GM19240 (cell line): ENCODE data around the gene PADI1.

Experiments
- DNase-seq: peaks from one replicate; pipeline ENCODE4 v3.0.0; 2011; ENCODE audit warnings: low spot score; ENCODE audit not compliant: insufficient read length

The PADI1 gene

DNA sequence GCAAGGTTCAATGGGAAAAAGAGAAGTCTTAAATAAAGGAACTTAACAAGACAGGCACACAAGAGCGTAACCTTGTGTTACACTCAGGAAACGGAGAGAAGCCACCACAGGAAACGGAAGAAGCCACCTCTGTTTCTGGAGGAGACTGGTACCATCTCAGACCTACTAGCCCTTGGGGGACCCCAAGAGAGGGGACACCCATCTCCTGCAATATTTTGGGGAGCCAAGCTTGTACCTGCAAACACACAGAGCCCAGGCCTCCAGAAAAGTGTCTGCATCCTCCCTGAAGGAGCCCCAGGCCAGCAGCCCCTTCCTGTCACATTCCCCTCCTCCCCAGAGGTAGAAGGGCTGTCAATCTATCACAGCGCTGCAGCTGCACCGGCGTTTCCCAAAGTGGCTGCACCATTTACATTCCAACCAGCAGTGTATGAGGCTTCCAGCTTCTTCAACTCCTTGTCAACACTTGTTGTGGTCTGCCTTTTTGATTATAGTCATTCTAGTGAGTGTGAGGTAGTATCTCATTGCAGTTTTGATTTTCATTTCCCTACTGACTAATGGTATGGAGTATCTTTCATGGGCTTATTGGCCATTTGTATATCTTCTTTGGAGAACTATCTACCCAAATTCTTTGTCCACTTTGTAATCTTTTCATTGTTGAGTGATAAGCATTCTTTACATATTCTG is 23.0 kb upstream of the PADI1 start:
- DNase-seq: no peak

DNA sequence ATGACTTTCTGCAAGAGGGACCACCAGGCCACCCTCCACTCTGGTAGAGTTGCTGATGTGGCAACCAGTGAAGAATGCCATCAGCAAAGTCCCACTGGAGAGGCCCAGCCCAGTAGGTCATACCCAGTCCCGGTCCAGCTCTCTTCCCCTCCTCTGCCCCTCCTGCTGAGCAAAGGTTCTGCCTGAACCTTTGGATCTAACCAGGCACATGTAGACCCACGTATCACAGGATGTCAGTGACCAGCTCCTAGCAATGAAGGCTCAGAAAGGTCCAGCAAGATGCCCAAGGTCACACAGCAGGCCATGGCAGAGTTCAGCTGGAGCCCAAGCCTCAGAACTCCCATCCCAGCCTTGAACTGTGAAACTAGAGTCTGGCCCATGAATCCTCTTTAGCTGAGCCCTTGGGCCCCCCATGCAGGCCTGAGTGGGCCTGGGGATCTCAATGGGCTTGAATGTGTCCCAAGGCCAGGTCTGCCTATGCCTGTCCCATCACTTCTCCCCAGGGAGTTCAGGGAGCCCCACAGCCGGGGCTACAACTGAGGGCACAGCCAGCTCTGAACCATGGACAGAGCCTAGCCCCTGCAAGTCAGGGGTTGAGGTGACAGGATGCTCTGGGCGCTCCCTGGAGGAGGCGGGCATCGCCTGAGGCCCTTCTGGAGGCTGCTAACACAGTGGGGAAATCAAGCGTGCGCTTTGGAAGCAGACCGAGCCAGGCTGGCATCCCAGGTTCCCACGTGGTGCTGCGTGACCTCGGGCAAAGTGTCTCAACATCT is 21.4 kb upstream of the PADI1 start:
- DNase-seq: no peak

DNA sequence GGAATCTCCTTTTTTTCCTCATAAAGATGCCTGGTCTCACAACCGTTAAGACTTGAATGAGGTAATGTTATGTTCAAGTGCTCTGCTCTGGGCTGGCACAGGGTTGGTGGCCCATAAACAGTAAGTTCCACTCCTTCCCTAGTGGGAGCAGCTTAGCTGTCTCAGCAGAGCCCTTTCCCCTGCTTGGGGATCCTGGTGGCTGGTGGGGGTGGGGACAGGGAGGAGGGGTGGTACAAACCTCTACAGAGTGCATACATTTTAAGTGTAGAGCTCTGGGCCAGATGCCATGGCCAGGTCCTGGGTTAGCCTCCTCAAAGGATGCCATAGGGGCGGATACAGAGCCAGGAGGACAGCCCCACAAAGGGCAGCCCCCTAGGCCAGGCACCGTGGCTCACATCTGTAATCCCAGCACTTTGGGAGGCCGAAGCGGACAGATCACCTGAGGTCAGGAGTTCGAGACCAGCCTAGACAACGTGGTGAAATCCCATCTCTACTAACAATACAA is 20.7 kb upstream of the PADI1 start:
- DNase-seq: no peak

DNA sequence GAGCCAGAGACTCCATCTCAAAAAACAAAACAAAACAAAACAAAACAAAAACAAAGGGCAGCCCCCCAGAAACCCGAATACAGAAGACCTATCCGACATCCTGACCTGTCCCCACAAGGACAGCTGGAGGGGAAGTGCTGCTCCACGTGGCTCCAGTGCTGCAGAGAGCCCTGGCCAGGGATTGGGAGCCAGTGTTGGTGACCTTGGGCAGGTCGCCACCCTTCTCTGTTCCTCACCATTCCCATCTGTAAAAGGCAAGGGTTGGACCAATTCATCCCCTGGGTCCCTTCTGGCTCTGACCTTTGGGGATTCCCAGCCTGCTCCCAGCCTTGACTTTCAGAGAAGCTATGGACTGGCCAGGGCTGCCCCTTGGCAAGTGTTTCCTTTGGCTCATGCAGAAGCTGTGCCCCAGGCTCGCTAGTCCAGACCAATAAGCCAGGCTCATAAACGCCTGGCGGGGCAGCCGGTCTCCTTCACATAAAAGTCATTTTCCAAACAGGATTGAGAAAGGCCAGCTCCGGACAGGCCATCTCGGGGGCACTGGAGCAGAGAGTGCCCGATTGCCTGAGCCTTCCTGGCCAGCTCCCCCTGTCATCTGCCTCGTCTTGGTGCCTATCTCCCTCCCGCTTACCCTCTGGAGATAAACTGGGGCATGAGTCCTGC is 20.0 kb upstream of the PADI1 start:
- DNase-seq: no peak

DNA sequence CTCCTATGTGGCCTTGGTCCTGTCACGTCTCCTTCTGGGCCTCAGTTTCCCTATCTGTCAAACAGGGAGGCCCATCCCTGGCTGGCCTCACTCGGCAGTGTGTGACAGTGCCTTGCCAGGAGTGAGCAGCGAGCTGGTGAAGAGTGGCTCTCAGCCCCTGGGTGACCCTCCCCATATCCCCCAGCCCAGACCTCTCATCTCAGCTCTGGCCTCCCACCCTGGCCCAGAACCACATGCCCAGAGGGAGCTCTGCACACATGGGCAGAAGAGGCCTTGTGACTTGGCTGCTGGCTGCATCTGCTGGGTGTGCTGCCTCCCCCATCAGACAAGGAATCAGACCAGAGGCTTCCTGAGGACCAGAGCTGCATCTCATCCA is 19.5 kb upstream of the PADI1 start:
- no peak for DNase-seq

DNA sequence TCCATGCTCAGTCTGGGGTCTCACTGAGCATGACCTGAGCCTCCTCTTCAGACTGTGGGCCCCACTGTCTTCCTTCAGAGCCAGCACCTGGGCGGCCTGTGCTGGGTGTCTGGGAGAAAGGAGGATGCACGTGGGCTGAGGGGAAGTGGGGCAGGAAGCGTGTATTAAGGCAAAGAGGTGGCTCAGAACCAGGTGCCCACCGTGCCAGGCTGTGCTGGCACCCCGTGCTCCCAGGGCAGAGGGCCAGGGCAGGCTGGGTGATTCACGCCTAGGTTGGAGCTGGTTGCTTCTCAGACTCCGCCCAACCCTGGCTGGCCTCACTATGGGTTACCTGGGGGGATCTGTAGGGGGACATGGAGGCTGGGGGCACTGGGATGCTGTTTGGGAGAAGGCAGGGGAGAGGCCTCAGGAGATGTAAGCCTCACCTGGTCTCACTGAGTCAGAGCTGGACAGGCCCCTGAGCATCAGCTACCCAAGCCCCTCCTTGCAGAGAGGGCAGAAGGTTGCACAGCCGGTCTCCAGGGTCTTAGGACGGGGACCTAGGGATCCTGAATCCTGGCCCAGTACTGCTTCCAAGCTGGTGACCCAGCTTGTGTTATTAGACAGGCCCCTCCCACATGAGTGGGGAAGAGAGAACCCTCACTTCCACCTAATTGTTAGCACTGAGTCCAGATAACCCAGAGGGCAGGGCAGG is 18.6 kb upstream of the PADI1 start:
- no peak for DNase-seq

DNA sequence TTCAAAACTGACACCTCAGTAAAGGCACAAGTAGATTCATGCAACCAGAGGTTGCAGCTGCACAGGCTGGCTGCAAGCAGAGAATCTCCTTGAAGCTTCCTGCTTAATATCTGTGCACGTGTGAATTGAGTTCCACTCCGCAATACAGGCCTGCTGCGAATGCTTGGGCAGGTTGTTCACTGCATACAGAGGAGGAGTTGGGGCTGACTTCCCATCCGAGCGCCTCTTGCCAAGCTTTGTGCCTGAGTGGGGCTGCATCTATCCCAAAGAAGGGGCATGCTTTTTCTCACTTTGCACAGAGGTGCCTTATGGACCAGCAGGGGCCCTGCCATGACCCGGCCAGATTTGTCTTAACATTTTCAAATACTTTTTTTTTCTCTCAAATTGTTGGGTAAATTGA is 17.9 kb upstream of the PADI1 start:
- no peak for DNase-seq

DNA sequence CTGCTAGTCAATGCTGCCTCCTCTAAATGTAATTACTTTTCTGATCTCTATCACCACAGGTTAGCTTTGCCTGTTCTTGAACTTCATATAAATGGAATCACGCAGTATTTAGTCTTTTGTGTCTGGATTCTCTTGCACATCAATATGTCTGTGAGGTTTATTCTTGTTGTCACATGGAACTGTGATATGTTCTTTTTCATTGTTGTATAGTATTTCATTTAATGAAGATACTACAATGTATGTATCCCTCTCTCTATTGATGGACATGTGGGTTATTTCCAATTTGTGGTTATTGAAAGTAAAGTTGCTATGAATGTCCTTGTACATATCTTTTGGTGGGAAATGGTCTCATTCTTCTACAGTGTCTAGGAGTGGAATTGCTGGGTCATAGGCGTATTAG is 16.7 kb upstream of the PADI1 start:
- no peak for DNase-seq

DNA sequence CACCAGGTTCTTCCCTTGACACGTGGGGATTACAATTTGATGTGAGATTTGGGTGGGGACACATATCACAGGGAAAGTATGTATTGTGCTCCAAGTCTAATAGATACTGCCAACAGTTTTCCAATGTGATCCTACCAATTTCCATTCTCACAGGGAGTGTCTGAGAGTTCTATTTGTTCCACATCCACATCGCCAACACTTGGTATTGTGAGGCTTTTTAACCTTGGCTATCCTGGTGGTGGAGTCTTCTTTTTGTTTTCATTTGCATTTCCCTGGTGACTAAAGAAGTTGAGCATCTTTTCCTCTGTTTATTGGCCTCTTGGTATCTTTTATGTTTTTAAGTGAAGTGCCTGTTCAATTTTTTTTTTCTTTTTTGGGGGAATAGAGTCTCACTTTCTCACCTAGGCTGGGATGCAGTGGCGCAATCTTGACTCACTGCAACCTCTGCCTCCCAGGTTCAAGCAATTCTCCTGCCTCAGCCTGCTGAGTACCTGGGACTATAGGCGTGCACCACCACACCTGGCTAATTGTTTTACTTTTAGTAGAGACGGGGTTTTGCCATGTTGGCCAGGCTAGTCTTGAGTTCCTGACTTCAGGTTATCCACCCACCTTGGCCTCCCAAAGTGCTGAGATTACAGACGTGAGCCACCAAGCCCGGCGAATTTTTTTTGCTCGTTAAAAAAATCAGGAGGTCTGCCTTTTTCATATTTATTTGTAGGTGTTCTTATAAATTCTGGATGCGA is 15.9 kb upstream of the PADI1 start:
- no peak for DNase-seq

DNA sequence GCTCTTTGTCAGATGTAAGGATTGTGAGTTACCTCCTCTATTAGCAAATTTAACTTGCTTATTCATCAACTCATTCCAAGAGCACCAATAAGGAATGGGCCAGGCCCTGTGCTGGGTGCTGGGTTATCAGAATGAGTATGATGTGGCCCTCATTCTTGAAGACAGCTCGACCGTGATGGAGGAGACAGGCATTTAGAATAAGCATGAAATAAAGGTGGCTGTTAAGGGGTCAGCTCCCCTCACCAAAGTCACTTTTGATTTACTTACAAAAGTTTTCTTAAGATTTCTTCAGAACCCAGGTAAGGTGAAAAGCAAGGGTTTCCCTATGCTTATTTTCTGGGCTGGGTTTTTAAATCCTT is 15.3 kb upstream of the PADI1 start:
- no peak for DNase-seq

DNA sequence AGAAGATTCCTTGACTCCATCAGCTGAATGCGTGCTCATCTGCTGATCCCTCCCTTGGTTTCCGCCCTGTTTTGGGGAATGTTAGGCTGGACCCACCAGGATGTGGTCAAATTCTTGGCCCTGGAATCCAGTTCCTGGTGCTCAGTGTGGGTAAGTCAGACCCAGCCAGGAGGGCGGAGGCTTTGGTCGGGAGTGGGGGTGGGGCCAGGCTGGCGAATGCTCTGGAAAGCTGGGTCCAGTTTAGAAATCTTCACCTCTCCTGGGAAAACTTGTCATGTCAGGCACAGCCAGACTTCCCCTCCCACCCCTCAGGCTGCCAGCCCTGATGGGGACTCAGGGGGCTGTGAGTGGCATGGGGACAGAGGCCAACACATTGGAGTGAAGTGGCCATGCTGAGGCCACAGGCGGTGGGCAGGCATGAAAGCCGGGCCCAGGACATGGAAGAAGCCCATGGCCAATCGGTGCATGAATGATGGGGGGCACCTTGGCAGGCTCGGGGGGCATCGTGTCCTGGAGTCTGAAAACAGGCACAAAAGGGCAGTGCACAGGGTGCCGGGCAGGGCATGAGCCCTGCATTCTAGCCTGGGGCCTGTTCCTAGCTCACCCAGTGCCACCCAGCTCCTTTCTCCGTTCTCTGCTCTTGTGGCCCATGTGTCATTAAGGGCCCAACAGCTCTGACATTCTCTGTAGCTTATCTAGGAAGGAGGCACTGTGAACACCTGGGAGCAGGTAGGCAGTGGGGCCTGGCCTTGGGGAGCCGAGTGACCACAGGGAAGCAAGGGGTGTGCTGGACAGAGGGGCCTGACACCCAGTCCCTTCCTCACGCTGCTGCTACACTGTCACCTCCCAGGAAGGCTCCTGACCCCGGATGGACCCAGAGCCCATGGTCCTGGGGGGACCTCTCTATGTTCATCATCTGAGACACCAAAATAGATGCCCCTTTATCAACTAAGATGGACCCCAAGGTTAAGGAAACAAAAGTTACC is 14.6 kb upstream of the PADI1 start:
- DNase-seq: no peak

DNA sequence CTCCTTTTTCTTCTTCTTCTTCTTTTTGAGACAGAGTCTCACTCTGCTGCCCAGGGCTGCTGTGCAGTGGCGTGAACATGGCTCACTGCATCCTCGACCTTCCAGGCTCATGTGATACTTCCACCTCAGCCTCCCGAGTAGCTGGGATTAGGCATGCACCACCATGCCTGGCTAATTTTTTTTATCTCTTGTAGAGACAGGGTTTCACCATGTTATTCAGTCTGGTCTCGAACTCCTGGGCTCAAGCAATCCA is 13.0 kb upstream of the PADI1 start:
- no peak for DNase-seq

DNA sequence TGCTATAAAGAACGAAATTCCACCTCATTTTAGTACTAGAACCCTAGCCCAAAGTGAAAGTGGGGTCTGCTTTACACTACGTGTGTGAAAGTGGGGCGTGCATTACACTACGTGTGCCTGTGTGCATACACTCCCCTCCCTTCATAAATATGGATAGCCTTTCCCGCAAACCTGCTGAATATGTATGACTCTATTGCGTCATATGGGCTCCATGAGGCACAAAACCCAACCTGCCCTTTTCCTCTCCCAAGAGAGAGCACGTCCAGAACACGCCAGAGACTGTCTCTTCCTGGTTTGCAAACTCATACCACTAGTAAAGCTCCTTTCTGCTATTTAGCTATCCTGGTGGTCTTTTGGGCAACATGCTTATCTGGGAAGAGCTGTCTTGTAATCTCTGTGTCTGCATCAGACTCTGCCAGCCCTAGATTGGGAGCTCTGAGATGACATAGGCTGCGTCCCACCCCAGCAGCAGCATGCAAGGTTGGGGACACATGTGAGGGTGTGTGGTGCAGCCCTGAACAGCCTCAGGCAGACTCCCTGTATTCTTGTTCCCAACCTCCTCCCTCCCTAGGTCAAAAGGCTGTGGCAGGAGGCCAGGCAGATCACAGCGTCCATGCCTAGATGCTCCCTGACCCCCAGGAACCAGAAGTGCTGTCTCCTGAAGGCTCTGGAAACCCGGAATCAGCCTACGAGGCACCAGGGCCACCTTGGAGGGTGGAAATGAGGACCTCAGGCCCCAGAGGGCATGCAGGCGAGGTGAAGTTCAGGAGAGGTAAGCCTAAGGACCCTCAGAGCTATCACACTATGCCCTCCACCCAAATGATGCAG is 12.3 kb upstream of the PADI1 start:
- DNase-seq: no peak

DNA sequence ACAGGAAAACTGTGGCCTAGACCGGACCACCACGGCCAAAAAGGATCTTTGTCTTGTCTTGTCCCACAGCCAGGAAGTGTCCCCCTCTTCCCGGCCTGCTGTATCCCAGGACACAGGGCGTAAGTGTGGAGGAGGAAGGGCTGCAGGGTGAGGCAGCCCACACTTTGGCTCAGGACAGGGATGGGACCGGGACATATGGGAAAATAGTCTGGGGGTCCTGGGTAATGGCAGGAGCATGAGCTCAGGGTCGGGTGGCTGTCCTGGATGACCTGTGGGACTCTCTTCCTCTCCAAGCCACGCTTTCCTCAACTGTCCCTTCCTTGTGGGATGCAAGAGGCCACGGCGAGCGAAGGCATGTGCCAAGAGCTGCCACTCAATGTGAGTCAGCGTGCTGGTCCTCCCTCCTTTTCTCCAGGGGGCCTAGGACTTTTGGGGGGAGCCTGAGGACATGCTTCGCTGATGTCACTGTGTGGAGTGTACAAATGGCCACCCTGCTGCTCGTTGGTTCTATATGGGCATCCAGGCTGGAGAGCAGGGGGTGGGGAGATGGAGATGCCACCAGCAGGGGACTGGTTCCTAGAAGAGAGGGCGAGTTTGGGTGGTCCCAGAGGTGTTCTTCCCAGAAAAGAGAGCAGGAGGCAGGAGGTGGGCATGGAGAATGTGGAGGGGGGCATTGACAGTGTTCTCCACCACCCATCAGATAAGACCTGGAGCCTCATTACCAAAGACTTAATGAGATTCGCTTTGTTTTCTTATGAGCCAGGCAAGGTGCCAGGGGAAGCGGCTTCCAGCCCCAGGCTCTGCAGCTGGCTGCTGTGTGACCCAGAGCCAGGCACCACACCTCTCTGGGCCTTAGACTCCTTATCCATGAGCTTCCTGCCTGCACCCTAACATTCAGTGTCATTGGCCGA is 11.5 kb upstream of the PADI1 start:
- DNase-seq: no peak

DNA sequence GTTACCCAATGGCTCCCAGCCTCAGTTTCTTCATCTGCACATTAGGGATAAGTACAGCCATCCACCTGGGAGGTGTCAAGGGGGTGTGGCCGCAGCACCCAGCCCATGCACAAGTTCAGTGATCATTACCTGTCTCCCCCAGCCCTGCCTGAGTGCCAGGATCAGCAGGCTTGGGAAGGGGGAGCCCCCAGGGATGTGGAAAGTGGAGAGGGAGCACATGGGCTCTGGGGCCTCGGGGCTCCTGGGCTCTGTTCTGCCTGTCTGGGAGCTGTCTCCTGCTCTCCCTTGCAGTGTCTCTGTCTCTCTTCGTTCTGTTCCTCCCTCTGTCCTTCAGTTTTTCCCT is 10.8 kb upstream of the PADI1 start:
- DNase-seq: no peak

DNA sequence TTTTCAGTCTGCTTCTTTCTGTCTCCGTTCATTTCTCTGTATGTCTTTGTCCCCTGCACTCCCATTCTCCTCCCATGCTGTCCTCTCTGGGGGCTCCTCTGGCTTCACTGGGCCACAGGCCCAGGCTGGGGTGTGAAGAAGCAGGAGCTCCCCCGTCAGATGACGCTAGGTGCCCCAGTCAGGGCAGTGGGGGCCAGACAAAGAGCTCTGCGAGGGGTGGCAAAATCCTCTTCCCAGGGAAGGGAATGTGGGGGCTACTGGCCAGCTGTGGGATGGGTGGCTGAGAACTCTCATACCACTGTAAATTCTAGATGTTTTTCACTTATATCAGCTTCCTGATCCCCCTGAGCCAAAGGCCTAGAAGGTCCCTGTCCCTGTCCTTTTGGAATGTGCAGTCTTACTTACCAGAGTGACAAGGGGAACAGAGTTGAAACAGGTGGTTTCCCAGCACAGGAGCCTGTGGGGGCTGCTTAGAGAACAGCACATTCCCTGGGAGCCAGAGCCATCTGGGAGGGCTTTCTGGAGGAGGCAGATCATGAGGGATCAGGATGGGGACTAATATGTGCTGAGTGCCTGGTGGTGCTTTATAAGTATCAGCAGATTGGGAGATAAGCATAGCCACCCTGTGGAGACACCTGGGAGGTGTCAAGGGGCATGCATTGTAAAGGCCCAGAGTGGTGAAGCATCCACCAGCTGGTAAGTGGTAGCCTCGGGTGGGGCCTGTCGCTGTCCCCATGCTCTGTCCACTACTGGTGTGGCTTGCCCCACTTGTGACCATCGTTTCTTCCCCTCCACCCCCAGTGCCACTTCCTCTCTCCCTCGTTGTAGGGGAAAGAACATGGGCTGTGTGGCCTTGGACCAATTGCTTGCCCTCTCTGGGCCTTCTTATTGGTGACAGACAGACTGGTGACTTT is 10.1 kb upstream of the PADI1 start:
- DNase-seq: no peak

DNA sequence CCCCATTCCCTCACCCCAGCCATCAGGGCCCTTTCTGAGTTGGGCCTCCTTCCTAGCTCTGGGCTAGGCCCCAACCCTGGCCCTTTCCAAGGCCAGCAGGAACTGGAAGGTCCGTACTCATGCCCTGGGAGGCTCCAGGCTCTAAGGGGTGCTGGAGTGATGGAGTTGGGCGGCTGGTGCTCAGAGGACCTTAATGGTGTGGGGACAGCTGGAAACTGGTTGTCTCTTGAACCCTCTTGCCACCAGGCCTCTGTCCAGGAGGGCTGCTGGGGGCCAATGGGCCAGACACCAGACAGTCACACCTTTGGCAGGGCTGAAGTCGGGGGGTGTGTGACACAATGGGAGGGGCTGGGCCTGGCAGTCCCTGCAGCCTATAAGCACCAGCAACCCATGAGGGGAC is 9.2 kb upstream of the PADI1 start:
- DNase-seq: no peak
